Suprapubic skin (tissue), 3 donors: ENCODE data around the gene PHKB.

Experiments used
- CTCF ChIP-seq, 2 donors: fragments of 200-600 bp in 1 of 2; fragments of 450-650 bp in 1 of 2; sonication (generic) in 1 of 2; IDR thresholded peaks; one replicate each; pipeline ENCODE4 v1.5.1; 2016 to 2019; ENCODE audit warnings: antibody characterized with exemption in 2 of 2, mild to moderate bottlenecking in 1 of 2, moderate library complexity in 1 of 2
- EP300 ChIP-seq: sonication (generic); formaldehyde crosslinking; IDR thresholded peaks from one replicate; pipeline ENCODE4 v1.6.1; 2017; ENCODE audit warnings: antibody characterized with exemption
- POLR2A ChIP-seq, 2 donors: fragments of 450-650 bp; IDR thresholded peaks; one replicate each; pipeline ENCODE4 v1.6.1; 2017; ENCODE audit warnings: antibody characterized with exemption in 2 of 2, mild to moderate bottlenecking in 2 of 2, moderate library complexity in 2 of 2

- no peak for TF ChIP-seq CTCF (IDR thresholded peaks at IDR 0.05)
- no peak for TF ChIP-seq POLR2A (IDR thresholded peaks at IDR 0.05)
- no peak for TF ChIP-seq EP300
Measured at GRCh38 chr16:47731252-47731651, 270.1 kb downstream of the PHKB start.
